ENCODE measurements around the gene HCN2.
A peak's percentile ranks its signal among the peaks of the same experiment; 100 is the strongest.
"Not testable (repeated sequence)": the region's sequence is repeated elsewhere in the genome, so short reads cannot be mapped to it uniquely, and the experiment has no call there.

HCN2 gene

DNA sequence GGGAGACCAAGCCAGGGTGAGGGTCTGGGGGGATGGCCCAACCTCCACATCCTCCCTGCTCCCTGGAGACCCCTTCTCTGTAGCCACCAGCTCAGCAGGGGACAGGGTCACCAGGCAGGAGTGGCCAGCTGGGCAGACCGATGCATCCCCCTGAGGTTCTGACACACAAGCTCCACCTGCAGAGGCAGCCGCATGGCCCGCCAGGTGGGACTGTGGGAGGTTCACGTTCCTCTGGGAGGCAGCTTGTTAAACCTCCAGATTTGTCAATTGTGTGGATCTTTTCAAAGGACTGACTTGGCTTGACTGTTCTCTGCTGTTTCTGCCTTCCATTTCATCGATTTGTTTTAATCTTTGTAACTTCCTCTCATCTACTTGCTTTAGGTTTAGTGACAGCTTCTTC lies 35.6 kb downstream of the HCN2 start:
- Histone ChIP-seq H3K4me1 (ENCODE audit: insufficient read depth, poor library complexity, severe bottlenecking) (no peaks in the 10 kb centered on the region), H3K27ac (ENCODE audit: poor library complexity, severe bottlenecking) (no peak overlapping the region), H3K27me3 (ENCODE audit: insufficient read depth, poor library complexity, severe bottlenecking) (no peaks in the 10 kb centered on the region), H3K9me3 (ENCODE audit: severe bottlenecking) (no peaks in the 10 kb centered on the region), H3K4me3 (ENCODE audit: severe bottlenecking) (no peak overlapping the region), H3K36me3 (ENCODE audit: low read depth) (peaks cover 29% of the 10 kb centered on the region)
- ATAC-seq (ENCODE audit: low read depth) (no peak), DNase-seq (ENCODE audit: low spot score) (no peak)
- TF ChIP-seq, protein P1, sequence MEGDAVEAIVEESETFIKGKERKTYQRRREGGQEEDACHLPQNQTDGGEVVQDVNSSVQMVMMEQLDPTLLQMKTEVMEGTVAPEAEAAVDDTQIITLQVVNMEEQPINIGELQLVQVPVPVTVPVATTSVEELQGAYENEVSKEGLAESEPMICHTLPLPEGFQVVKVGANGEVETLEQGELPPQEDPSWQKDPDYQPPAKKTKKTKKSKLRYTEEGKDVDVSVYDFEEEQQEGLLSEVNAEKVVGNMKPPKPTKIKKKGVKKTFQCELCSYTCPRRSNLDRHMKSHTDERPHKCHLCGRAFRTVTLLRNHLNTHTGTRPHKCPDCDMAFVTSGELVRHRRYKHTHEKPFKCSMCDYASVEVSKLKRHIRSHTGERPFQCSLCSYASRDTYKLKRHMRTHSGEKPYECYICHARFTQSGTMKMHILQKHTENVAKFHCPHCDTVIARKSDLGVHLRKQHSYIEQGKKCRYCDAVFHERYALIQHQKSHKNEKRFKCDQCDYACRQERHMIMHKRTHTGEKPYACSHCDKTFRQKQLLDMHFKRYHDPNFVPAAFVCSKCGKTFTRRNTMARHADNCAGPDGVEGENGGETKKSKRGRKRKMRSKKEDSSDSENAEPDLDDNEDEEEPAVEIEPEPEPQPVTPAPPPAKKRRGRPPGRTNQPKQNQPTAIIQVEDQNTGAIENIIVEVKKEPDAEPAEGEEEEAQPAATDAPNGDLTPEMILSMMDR (IDR thresholded peaks at IDR 0.05; ENCODE audit: poor library complexity, severe bottlenecking), result no peak

DNA sequence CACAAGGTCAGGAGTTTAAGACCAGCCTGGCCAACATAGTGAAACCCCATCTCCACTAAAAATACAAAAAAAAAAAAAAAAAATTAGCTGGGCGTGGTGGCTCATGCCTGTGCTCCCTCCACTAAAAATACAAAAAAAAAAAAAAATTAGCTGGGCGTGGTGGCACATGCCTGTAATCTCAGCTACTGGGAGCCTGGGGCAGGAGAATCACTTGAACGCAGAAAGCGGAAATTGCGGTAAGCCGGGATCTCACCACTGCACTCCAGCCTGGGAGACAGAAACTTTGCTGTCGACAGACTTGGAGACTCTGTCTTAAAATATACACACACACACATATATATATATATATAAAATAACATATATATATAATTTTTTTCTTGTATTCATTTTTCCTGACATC lies 36.9 kb downstream of the HCN2 start:
- not testable (repeated sequence) for H3K4me1 ChIP-seq (ENCODE audit: insufficient read depth, poor library complexity, severe bottlenecking); H3K27me3 ChIP-seq (ENCODE audit: insufficient read depth, poor library complexity, severe bottlenecking); H3K27ac ChIP-seq (ENCODE audit: poor library complexity, severe bottlenecking); ATAC-seq (ENCODE audit: low read depth); H3K4me3 ChIP-seq (ENCODE audit: severe bottlenecking); H3K9me3 ChIP-seq (ENCODE audit: severe bottlenecking); DNase-seq (ENCODE audit: low spot score)
- H3K36me3 ChIP-seq (ENCODE audit: low read depth), result peaks cover 37% of the 10 kb centered on the region

DNA sequence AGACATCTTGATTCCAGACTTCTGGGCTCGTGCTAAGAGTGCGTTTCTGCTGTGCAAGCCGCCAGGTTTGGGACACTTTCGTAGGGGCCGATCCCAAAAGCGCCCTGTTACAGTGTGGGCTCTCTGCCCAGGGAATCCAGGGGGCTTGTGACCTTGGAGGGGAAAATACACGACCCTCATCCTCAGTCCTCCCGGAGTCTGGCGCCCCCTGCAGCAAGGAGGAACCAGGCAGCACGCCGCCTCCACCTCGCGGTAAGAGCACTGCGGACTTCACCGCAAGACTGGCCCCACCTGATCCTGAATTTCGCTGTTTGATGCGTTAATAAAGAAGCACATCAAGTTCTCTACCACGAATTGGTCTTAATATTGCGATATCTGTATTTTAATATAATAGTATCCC lies 38.5 kb downstream of the HCN2 start:
- Histone ChIP-seq H3K4me1 (ENCODE audit: insufficient read depth, poor library complexity, severe bottlenecking) (peaks cover 2% of the 10 kb centered on the region), H3K9me3 (ENCODE audit: severe bottlenecking) (no peaks in the 10 kb centered on the region), H3K27ac (ENCODE audit: poor library complexity, severe bottlenecking) (no peak overlapping the region), H3K36me3 (ENCODE audit: low read depth) (peaks cover 40% of the 10 kb centered on the region), H3K27me3 (ENCODE audit: insufficient read depth, poor library complexity, severe bottlenecking) (no peaks in the 10 kb centered on the region), H3K4me3 (ENCODE audit: severe bottlenecking) (no peak overlapping the region)
- no peak for ATAC-seq (ENCODE audit: low read depth)
- DNase-seq (ENCODE audit: low spot score), result no peak
- TF ChIP-seq, protein P1 (IDR thresholded peaks at IDR 0.05; ENCODE audit: poor library complexity, severe bottlenecking), result peak; percentile 12

DNA sequence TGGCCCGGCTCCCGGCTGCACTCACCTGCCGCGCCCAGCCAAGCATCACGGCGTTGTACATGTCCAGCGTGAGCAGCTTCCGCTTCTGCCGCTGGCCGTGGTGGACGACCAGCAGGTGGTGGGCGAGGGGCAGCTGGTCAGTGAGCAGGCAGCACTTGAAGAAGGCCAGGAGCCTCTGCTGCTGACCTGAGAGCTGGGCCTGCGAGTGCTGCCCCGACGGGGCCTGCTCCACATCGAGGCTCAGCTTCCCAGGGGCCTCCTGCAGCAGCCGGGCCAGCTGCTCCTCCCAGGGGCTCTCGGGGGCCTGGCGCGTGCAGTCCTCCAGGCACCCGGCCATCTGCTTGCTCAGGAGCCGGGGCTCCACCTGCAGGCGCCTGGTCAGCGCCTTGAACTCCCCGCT lies 39.8 kb downstream of the HCN2 start:
- H3K9me3 ChIP-seq (ENCODE audit: severe bottlenecking); H3K4me3 ChIP-seq (ENCODE audit: severe bottlenecking); ATAC-seq (ENCODE audit: low read depth); H3K27ac ChIP-seq (ENCODE audit: poor library complexity, severe bottlenecking); H3K4me1 ChIP-seq (ENCODE audit: insufficient read depth, poor library complexity, severe bottlenecking); DNase-seq (ENCODE audit: low spot score); H3K27me3 ChIP-seq (ENCODE audit: insufficient read depth, poor library complexity, severe bottlenecking): not testable (repeated sequence)
- peaks cover 38% of the 10 kb centered on the region for H3K36me3 ChIP-seq (ENCODE audit: low read depth)

DNA sequence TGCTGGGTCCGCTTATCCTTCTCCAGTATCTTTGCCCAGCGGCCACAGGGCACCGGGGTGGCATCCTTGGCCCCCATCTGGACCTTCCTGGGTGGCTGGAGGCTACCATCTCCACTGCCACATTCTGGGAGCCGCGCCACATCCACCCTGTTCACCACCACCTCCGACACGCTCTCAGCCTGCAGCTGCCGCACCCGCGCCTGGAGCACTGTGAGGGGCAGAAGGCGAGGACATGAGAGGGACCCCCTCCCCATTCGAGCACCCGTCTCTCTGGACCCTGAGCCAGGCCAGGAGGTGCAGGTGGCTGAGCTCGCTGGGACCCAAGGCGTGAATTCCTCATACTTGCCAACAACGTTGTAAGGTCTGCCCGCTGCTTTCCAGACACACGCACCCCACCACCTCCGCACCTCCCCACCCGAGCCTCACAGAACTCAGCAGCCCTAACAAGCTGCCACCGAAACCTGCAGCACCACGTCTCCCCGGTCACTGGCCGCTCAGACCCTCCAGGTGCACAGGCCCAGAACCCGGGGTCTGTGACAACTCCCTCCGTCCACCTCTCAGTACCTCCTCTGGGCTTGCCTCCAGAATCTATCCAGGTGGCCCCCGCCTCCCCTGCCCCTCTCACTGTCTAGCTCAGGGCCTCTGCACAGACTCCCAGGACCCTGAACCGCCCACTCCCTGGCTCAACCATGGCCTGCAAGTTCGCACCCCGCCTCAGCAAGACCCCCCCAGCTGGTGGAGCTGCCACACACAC lies 40.5 kb downstream of the HCN2 start:
- ATAC-seq (ENCODE audit: low read depth), result no peak
- TF ChIP-seq, protein P1 (IDR thresholded peaks at IDR 0.05; ENCODE audit: poor library complexity, severe bottlenecking), result no peak
- H3K36me3 ChIP-seq (ENCODE audit: low read depth), result peaks cover 36% of the 10 kb centered on the region

DNA sequence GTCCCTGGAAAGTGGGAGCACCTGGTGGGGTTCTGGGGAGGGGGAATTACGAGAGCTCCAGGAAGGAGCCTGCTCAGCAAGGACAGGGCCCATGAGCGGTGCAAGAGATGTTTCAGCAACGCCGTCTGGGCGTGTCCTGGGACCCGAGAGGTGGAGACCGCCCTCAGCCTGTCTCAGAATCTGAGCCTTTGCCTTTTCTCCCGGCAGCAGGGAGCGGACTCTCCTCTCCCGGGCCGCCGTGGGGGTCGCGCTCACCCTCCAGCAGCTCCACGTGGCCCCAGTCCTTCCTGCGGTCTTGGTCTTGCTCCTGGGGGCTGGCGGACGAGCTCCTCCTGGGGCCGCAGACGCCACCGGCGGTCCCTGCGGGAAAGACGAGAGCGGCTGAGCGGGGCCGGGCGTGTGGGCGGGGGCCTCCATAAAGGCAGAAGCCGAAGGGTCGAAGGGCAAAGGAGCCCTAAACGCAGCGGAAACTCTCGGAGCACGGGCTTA lies 42.9 kb downstream of the HCN2 start:
- Histone ChIP-seq H3K4me3 (ENCODE audit: severe bottlenecking) (peak overlapping the region; percentile 68), H3K27ac (ENCODE audit: poor library complexity, severe bottlenecking) (peak overlapping the region; percentile 46), H3K4me1 (ENCODE audit: insufficient read depth, poor library complexity, severe bottlenecking) (peaks cover 2% of the 10 kb centered on the region), H3K27me3 (ENCODE audit: insufficient read depth, poor library complexity, severe bottlenecking) (no peaks in the 10 kb centered on the region), H3K9me3 (ENCODE audit: severe bottlenecking) (no peaks in the 10 kb centered on the region), H3K36me3 (ENCODE audit: low read depth) (peaks cover 27% of the 10 kb centered on the region)
- DNase-seq (ENCODE audit: low spot score) (no peak), ATAC-seq (ENCODE audit: low read depth) (peak; percentile 64)
- TF ChIP-seq, protein P1 (IDR thresholded peaks at IDR 0.05; ENCODE audit: poor library complexity, severe bottlenecking), result no peak

More for the DNA sequence above, 40.5 kb downstream of the HCN2 start:
- H3K4me1 ChIP-seq (ENCODE audit: insufficient read depth, poor library complexity, severe bottlenecking), result peaks cover 2% of the 10 kb centered on the region
- DNase-seq (ENCODE audit: low spot score), result no peak
- no peaks in the 10 kb centered on the region for H3K9me3 ChIP-seq (ENCODE audit: severe bottlenecking)
- no peak overlapping the region for H3K4me3 ChIP-seq (ENCODE audit: severe bottlenecking)
- H3K27ac ChIP-seq (ENCODE audit: poor library complexity, severe bottlenecking), result no peak overlapping the region
- H3K27me3 ChIP-seq (ENCODE audit: insufficient read depth, poor library complexity, severe bottlenecking), result no peaks in the 10 kb centered on the region

Data from RWPE2 (cell line).